NCI-H1417 (cell line): ENCODE data around the gene NRM.
A peak's percentile ranks its signal among the peaks of the same experiment; 100 is the strongest.
"Not testable (repeated sequence)": the region's sequence is repeated elsewhere in the genome, so short reads cannot be mapped to it uniquely, and the experiment has no call there.

Experiments
- DNase-seq, 3 experiments: peaks; one replicate each; lab custom pipeline; 2025; lab: John Stamatoyannopoulos, UW

The NRM gene

GRCh38 chr6:30666300-30666699 is 24.5 kb downstream of the NRM start:
- not testable (repeated sequence) for DNase-seq

- no peak for DNase-seq
Measured at GRCh38 chr6:30664994-30665767, 25.6 kb downstream of the NRM start.

GRCh38 chr6:30657922-30658321 is 32.9 kb downstream of the NRM start:
- DNase-seq, result not testable (repeated sequence)

GRCh38 chr6:30657454-30657853 is 33.3 kb downstream of the NRM start:
- DNase-seq, result no peak

GRCh38 chr6:30656513-30656912 is 34.3 kb downstream of the NRM start:
- no peak for DNase-seq

- no peak for DNase-seq
Measured at GRCh38 chr6:30655743-30656094, 35.1 kb downstream of the NRM start.

- DNase-seq, result no peak
Measured at GRCh38 chr6:30654798-30655742, 35.7 kb downstream of the NRM start.

GRCh38 chr6:30651143-30651542 is 39.6 kb downstream of the NRM start:
- DNase-seq, result no peak

- peak; percentile 86 to 96 (median 95) for DNase-seq
Measured at GRCh38 chr6:30647242-30648116, 43.3 kb downstream of the NRM start.

GRCh38 chr6:30646450-30647241 is 44.1 kb downstream of the NRM start, which contains the start of gene C6orf136:
Gene C6orf136, plus strand, starts transcription at chr6:30647133. Its CDS starts 99 bp downstream, at chr6:30647232.
- DNase-seq, result peak; percentile 91 to 96 (median 95)

GRCh38 chr6:30645989-30646388 is 44.8 kb downstream of the NRM start:
- DNase-seq, result no peak

GRCh38 chr6:30644769-30645168 is 46.0 kb downstream of the NRM start:
- DNase-seq, result no peak

GRCh38 chr6:30643656-30644055 is 47.1 kb downstream of the NRM start:
- no peak for DNase-seq

- DNase-seq, result no peak
Measured at GRCh38 chr6:30641048-30641447, 49.7 kb downstream of the NRM start.

GRCh38 chr6:30640481-30640880 is 50.3 kb downstream of the NRM start:
- no peak for DNase-seq
